K562 (cell line): Measurements from ENCODE around the gene KNSTRN. TPM values are rescaled to one million over a fixed set of nuclear protein-coding genes. Genes with fewer than 3 reads are reported as not detected.

Experiments used
- CTBP1 ChIP-seq: fragments of 450-650 bp; IDR thresholded peaks from 2 replicates; pipeline ENCODE4 v1.6.1; 2016; ENCODE audit warnings: borderline replicate concordance
- E2F3 ChIP-seq: fragments of 250-450 bp; sonication (Bioruptor Pico); IDR thresholded peaks from 2 replicates; pipeline ENCODE4 v1.4.0; 2020; ENCODE audit warnings: mild to moderate bottlenecking
- EHMT2 ChIP-seq: fragments of 450-650 bp; IDR thresholded peaks from 2 replicates; pipeline ENCODE4 v1.6.1; 2018; ENCODE audit warnings: antibody characterized with exemption
- ETV5 ChIP-seq: sonication (generic); formaldehyde crosslinking; IDR thresholded peaks from 2 replicates; pipeline ENCODE4 v1.4.0; 2020; ENCODE audit warnings: low read depth, mild to moderate bottlenecking, missing genetic modification reagents
- HIVEP1 ChIP-seq: fragments of 250-450 bp; sonication (Bioruptor Pico); IDR thresholded peaks from 2 replicates; pipeline ENCODE4 v1.4.0; 2020; ENCODE audit warnings: mild to moderate bottlenecking
- KLF16 ChIP-seq: IDR thresholded peaks from 2 replicates; pipeline ENCODE4 v1.6.1; 2016; ENCODE audit warnings: antibody characterized with exemption
- KLF6 ChIP-seq: fragments of 250-450 bp; sonication (Bioruptor Pico); IDR thresholded peaks from 2 replicates; pipeline ENCODE4 v1.4.0; 2020; ENCODE audit warnings: mild to moderate bottlenecking, moderate library complexity, borderline replicate concordance
- NFXL1 ChIP-seq: fragments of 450-650 bp; formaldehyde crosslinking; IDR thresholded peaks from 2 replicates; pipeline ENCODE4 v1.4.0; 2021; ENCODE audit warnings: mild to moderate bottlenecking
- RBBP5 ChIP-seq: fragments of 200-600 bp; sonication (generic); IDR thresholded peaks from 2 replicates; pipeline ENCODE4 v1.6.1; 2012; ENCODE audit warnings: borderline replicate concordance, mild to moderate bottlenecking, low read length, control low read depth, inconsistent platforms; ENCODE audit not compliant: insufficient read depth, poor library complexity, severe bottlenecking
- RBM34 ChIP-seq: fragments of 200-400 bp; formaldehyde crosslinking; IDR thresholded peaks from 2 replicates; pipeline ENCODE4 v1.6.1; 2018; ENCODE audit warnings: low read length, borderline replicate concordance; ENCODE audit not compliant: insufficient read depth
- SIRT6 ChIP-seq: IDR thresholded peaks from one replicate; pipeline ENCODE4 v1.6.1; 2012; ENCODE audit warnings: low read depth, mild to moderate bottlenecking, control low read depth, inconsistent platforms, low read length, moderate library complexity
- TAL1 ChIP-seq: fragments of 450-650 bp; IDR thresholded peaks from 2 replicates; pipeline ENCODE4 v1.6.1; 2016; ENCODE audit warnings: mild to moderate bottlenecking
- TEAD2 ChIP-seq: fragments of 450-650 bp; IDR thresholded peaks from 2 replicates; pipeline ENCODE4 v1.6.1; 2016; ENCODE audit warnings: missing genetic modification characterization, control low read depth, missing compliant biosample characterization
- YBX1 ChIP-seq: fragments of 450-650 bp; IDR thresholded peaks from 2 replicates; pipeline ENCODE4 v1.7.1; 2016; ENCODE audit warnings: mild to moderate bottlenecking
- ZBTB8A ChIP-seq: fragments of 450-650 bp; IDR thresholded peaks from 2 replicates; pipeline ENCODE4 v1.6.1; 2018; ENCODE audit warnings: mild to moderate bottlenecking, moderate library complexity; ENCODE audit not compliant: partially characterized antibody
- ZFP1 ChIP-seq: fragments of 450-650 bp; formaldehyde crosslinking; IDR thresholded peaks from 2 replicates; pipeline ENCODE4 v1.4.0; 2020; ENCODE audit warnings: mild to moderate bottlenecking, mixed read lengths
- ZNF175 ChIP-seq: fragments of 200-800 bp; sonication (Bioruptor generic); IDR thresholded peaks from 2 replicates; pipeline ENCODE4 v1.6.1; 2016; ENCODE audit warnings: low read depth, mild to moderate bottlenecking, missing genetic modification characterization, missing compliant biosample characterization
- ZNF583 ChIP-seq: fragments of 250-450 bp; sonication (Bioruptor Pico); IDR thresholded peaks from 2 replicates; pipeline ENCODE4 v1.4.0; 2020
- ZNF696 ChIP-seq: fragments of 250-450 bp; sonication (Bioruptor Pico); conservative IDR thresholded peaks from 2 replicates; pipeline ENCODE4 v1.4.0; 2020; ENCODE audit warnings: mild to moderate bottlenecking, moderate library complexity
- ZNF780A ChIP-seq: fragments of 250-450 bp; sonication (Bioruptor Pico); IDR thresholded peaks from 2 replicates; pipeline ENCODE4 v1.5.0; 2021; ENCODE audit warnings: mild to moderate bottlenecking
- polyA plus RNA-seq, 8 experiments: library from polyadenylated mRNA; depleted of rRNA in 4 of 8; stranded (reverse) in 5 of 8; unstranded in 3 of 8; fragments of >200 nt; fragmentation: Nextera tagmentation in 2 of 8; fragmentation: Illumina TruSeq in 1 of 8; extraction: Ambion mirVana in 2 of 8; extraction: Trizol in 1 of 8; gene quantifications; 2 replicates each; pipeline versions ENCODE4 v1.2.1 to v1.2.3, GENCODE V29; 2011 to 2014; ENCODE audit warnings: inconsistent platforms in 1 of 8, missing spikeins in 1 of 8
- total RNA-seq, 7 experiments: library from RNA; depleted of rRNA in 6 of 7; stranded (reverse); fragments of >200 nt in 6 of 7; fragmentation: Illumina TruSeq in 2 of 7; extraction: Trizol in 2 of 7; gene quantifications; 2 replicates each; pipeline versions ENCODE4 v1.2.1 to v1.2.3, GENCODE V29; 2011 to 2021; ENCODE audit warnings: low replicate concordance in 1 of 7
- TF ChIP-seq, protein P1 (sequence below): sonication (generic); formaldehyde crosslinking; IDR thresholded peaks from 2 replicates; pipeline ENCODE4 v1.8.1; 2023; ENCODE audit warnings: missing genetic modification reagents, mild to moderate bottlenecking, borderline replicate concordance
- TF ChIP-seq, protein P2 (sequence below): fragments of 150-350 bp; IDR thresholded peaks from 2 replicates; pipeline ENCODE4 v1.6.1; 2014; ENCODE audit warnings: low read depth, mild to moderate bottlenecking, low read length, borderline replicate concordance

Gene KNSTRN
- total and polyA plus RNA-seq, 9 of the 15 experiments (the other 6 are each of a cell fraction or from before 2014, with no cell fraction given) = 48.7 to 88.2 (median 66.3) TPM

GRCh38 chr15:40382580-40383456 lies at the start of gene KNSTRN (continued):
- TF ChIP-seq HIVEP1 (no peak), RBBP5 (peak; percentile 84), ZNF583 (CRISPR knock-in tag) (no peak), TAL1 (no peak; the same call in 1 of the 2 replicates), ZNF696 (CRISPR knock-in tag) (no peak), ZBTB8A (no peak), TEAD2 (no peak), KLF16 (no peak), ZFP1 (CRISPR knock-in tag) (no peak), EHMT2 (no peak), CTBP1 (no peak), ZNF780A (CRISPR knock-in tag) (no peak), ZNF175 (CRISPR knock-in tag) (no peak), YBX1 (no peak), E2F3 (0 out of 2 replicates have a peak, but pooled peaks have one; percentile 22), RBM34 (no peak), NFXL1 (CRISPR knock-in tag) (no peak), SIRT6 (no peak), ETV5 (CRISPR knock-in tag) (no peak), KLF6 (no peak)
- TF ChIP-seq, protein P1, sequence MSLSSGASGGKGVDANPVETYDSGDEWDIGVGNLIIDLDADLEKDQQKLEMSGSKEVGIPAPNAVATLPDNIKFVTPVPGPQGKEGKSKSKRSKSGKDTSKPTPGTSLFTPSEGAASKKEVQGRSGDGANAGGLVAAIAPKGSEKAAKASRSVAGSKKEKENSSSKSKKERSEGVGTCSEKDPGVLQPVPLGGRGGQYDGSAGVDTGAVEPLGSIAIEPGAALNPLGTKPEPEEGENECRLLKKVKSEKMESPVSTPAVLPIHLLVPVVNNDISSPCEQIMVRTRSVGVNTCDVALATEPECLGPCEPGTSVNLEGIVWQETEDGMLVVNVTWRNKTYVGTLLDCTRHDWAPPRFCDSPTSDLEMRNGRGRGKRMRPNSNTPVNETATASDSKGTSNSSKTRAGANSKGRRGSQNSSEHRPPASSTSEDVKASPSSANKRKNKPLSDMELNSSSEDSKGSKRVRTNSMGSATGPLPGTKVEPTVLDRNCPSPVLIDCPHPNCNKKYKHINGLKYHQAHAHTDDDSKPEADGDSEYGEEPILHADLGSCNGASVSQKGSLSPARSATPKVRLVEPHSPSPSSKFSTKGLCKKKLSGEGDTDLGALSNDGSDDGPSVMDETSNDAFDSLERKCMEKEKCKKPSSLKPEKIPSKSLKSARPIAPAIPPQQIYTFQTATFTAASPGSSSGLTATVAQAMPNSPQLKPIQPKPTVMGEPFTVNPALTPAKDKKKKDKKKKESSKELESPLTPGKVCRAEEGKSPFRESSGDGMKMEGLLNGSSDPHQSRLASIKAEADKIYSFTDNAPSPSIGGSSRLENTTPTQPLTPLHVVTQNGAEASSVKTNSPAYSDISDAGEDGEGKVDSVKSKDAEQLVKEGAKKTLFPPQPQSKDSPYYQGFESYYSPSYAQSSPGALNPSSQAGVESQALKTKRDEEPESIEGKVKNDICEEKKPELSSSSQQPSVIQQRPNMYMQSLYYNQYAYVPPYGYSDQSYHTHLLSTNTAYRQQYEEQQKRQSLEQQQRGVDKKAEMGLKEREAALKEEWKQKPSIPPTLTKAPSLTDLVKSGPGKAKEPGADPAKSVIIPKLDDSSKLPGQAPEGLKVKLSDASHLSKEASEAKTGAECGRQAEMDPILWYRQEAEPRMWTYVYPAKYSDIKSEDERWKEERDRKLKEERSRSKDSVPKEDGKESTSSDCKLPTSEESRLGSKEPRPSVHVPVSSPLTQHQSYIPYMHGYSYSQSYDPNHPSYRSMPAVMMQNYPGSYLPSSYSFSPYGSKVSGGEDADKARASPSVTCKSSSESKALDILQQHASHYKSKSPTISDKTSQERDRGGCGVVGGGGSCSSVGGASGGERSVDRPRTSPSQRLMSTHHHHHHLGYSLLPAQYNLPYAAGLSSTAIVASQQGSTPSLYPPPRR (CRISPR knock-in tag) = no peak
- TF ChIP-seq, protein P2, sequence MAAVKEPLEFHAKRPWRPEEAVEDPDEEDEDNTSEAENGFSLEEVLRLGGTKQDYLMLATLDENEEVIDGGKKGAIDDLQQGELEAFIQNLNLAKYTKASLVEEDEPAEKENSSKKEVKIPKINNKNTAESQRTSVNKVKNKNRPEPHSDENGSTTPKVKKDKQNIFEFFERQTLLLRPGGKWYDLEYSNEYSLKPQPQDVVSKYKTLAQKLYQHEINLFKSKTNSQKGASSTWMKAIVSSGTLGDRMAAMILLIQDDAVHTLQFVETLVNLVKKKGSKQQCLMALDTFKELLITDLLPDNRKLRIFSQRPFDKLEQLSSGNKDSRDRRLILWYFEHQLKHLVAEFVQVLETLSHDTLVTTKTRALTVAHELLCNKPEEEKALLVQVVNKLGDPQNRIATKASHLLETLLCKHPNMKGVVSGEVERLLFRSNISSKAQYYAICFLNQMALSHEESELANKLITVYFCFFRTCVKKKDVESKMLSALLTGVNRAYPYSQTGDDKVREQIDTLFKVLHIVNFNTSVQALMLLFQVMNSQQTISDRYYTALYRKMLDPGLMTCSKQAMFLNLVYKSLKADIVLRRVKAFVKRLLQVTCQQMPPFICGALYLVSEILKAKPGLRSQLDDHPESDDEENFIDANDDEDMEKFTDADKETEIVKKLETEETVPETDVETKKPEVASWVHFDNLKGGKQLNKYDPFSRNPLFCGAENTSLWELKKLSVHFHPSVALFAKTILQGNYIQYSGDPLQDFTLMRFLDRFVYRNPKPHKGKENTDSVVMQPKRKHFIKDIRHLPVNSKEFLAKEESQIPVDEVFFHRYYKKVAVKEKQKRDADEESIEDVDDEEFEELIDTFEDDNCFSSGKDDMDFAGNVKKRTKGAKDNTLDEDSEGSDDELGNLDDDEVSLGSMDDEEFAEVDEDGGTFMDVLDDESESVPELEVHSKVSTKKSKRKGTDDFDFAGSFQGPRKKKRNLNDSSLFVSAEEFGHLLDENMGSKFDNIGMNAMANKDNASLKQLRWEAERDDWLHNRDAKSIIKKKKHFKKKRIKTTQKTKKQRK = no peak
